H9 (cell line): ENCODE results near the gene CREB1. TPM values are rescaled to one million over a fixed set of nuclear protein-coding genes. Genes with fewer than 3 reads are reported as not detected.

Experiments
- DNase-seq: peaks from one replicate; pipeline ENCODE4 v3.0.0-alpha.2; 2017
- H2AFZ ChIP-seq: one replicate; pipeline ENCODE4 v1.6.1; 2013; ENCODE audit warnings: mild to moderate bottlenecking, low read length, control low read depth, moderate library complexity
- H2AK5ac ChIP-seq: 2 replicates; pipeline ENCODE4 v1.6.1; 2013; ENCODE audit warnings: low read length, control low read depth, mixed read lengths; ENCODE audit not compliant: insufficient read length
- H2BK120ac ChIP-seq: one replicate; pipeline ENCODE4 v1.6.1; 2013; ENCODE audit warnings: low read depth, mild to moderate bottlenecking, low read length, control low read depth, inconsistent platforms; ENCODE audit not compliant: poor library complexity, severe bottlenecking
- H2BK12ac ChIP-seq: 2 replicates; pipeline ENCODE4 v1.6.1; 2013; ENCODE audit warnings: low read length, control low read depth, mixed read lengths, low read depth; ENCODE audit not compliant: insufficient read length
- H2BK15ac ChIP-seq: 2 replicates; pipeline ENCODE4 v1.6.1; 2013; ENCODE audit warnings: low read depth, low read length, control low read depth
- H2BK20ac ChIP-seq: one replicate; pipeline ENCODE4 v1.6.1; 2013; ENCODE audit warnings: low read depth, mild to moderate bottlenecking, low read length, control low read depth, inconsistent platforms; ENCODE audit not compliant: poor library complexity, severe bottlenecking
- H2BK5ac ChIP-seq: 2 replicates; pipeline ENCODE4 v1.6.1; 2013; ENCODE audit warnings: low read length, control low read depth, mixed read lengths; ENCODE audit not compliant: insufficient read length
- H3K14ac ChIP-seq: 2 replicates; pipeline ENCODE4 v1.6.1; 2013; ENCODE audit warnings: low read length, control low read depth; ENCODE audit not compliant: insufficient read depth
- H3K18ac ChIP-seq: 2 replicates; pipeline ENCODE4 v1.6.1; 2013; ENCODE audit warnings: low read depth, mild to moderate bottlenecking, mixed read lengths, low read length, control low read depth; ENCODE audit not compliant: insufficient read length
- H3K23ac ChIP-seq: 2 replicates; pipeline ENCODE4 v1.6.1; 2013; ENCODE audit warnings: low read length, control low read depth, mixed read lengths, low read depth; ENCODE audit not compliant: insufficient read length
- H3K23me2 ChIP-seq: 2 replicates; pipeline ENCODE4 v1.6.1; 2013; ENCODE audit warnings: low read depth, mild to moderate bottlenecking, mixed read lengths, low read length, control low read depth; ENCODE audit not compliant: insufficient read length, poor library complexity, severe bottlenecking
- H3K27ac ChIP-seq: 2 replicates; pipeline ENCODE4 v1.5.1; 2013; ENCODE audit warnings: low read length, control low read depth, mixed read lengths, low read depth; ENCODE audit not compliant: insufficient read length
- H3K27me3 ChIP-seq: 2 replicates; pipeline ENCODE4 v1.6.1; 2013; ENCODE audit warnings: low read length, control low read depth, inconsistent platforms; ENCODE audit not compliant: insufficient read depth
- H3K4ac ChIP-seq: 2 replicates; pipeline ENCODE4 v1.6.1; 2013; ENCODE audit warnings: low read depth, mild to moderate bottlenecking, control low read depth, inconsistent platforms, low read length, moderate library complexity
- H3K4me1 ChIP-seq: 2 replicates; pipeline ENCODE4 v1.6.1; 2013; ENCODE audit warnings: low read length, control low read depth, inconsistent platforms; ENCODE audit not compliant: insufficient read depth
- H3K4me2 ChIP-seq: 2 replicates; pipeline ENCODE4 v1.6.1; 2013; ENCODE audit warnings: low read length, control low read depth, mixed read lengths; ENCODE audit not compliant: insufficient read length, insufficient read depth
- H3K56ac ChIP-seq: 2 replicates; pipeline ENCODE4 v1.6.1; 2013; ENCODE audit warnings: low read depth, mild to moderate bottlenecking, mixed read lengths, low read length, control low read depth; ENCODE audit not compliant: insufficient read length
- H3K79me1 ChIP-seq: 2 replicates; pipeline ENCODE4 v1.6.1; 2013; ENCODE audit warnings: low read depth, mild to moderate bottlenecking, moderate library complexity, low read length, control low read depth, inconsistent platforms; ENCODE audit not compliant: insufficient read depth, poor library complexity, severe bottlenecking
- H3K79me2 ChIP-seq: 2 replicates; pipeline ENCODE4 v1.6.1; 2013; ENCODE audit warnings: low read length, control low read depth, inconsistent platforms; ENCODE audit not compliant: insufficient read depth
- H3K9ac ChIP-seq: 2 replicates; pipeline ENCODE4 v1.6.1; 2013; ENCODE audit warnings: low read length, control low read depth, mixed read lengths; ENCODE audit not compliant: insufficient read length; ENCODE audit errors: extremely low read depth
- H3K9me3 ChIP-seq: one replicate; pipeline ENCODE4 v1.6.1; 2013; ENCODE audit warnings: low read depth, low read length, inconsistent platforms; ENCODE audit not compliant: control insufficient read depth
- H3T11ph ChIP-seq: one replicate; pipeline ENCODE4 v1.6.1; 2013; ENCODE audit warnings: mild to moderate bottlenecking, low read length, control low read depth, inconsistent platforms
- H4K20me1 ChIP-seq: one replicate; pipeline ENCODE4 v1.6.1; 2013; ENCODE audit not compliant: control insufficient read depth, insufficient read length, insufficient read depth
- H4K5ac ChIP-seq: 2 replicates; pipeline ENCODE4 v1.6.1; 2013; ENCODE audit warnings: low read depth, mild to moderate bottlenecking, mixed read lengths, low read length, control low read depth; ENCODE audit not compliant: insufficient read length
- H4K8ac ChIP-seq: replicated peaks from 2 replicates; pipeline ENCODE4 v1.6.1; 2013; ENCODE audit warnings: low read length, control low read depth, mixed read lengths, low read depth; ENCODE audit not compliant: insufficient read length
- H4K91ac ChIP-seq: 2 replicates; pipeline ENCODE4 v1.6.1; 2013; ENCODE audit warnings: low read depth, mild to moderate bottlenecking, moderate library complexity, mixed read lengths, low read length, control low read depth; ENCODE audit not compliant: insufficient read length
- H3K27ac Mint-ChIP-seq, 3 experiments: 2 replicates in 2 of 3; 3 replicates in 1 of 3; pipeline ENCODE4 v1.8.0; 2020 to 2021; ENCODE audit warnings: mixed read lengths in 3 of 3, mild to moderate bottlenecking in 1 of 3, moderate library complexity in 1 of 3
- H3K27me3 Mint-ChIP-seq: 2 replicates; pipeline ENCODE4 v1.8.0; 2021; ENCODE audit warnings: low read depth, mild to moderate bottlenecking, moderate library complexity, mixed read lengths
- H3K36me3 Mint-ChIP-seq, 3 experiments: 2 replicates in 2 of 3; 3 replicates in 1 of 3; pipeline ENCODE4 v1.8.0; 2020 to 2021; ENCODE audit warnings: low read depth in 3 of 3, mixed read lengths in 3 of 3; ENCODE audit not compliant: insufficient read depth in 1 of 3
- H3K4me1 Mint-ChIP-seq, 2 experiments: 2 replicates each; pipeline ENCODE4 v1.8.0; 2020; ENCODE audit warnings: mixed read lengths in 2 of 2
- H3K4me3 Mint-ChIP-seq, 2 experiments: 2 replicates in 1 of 2; 3 replicates in 1 of 2; pipeline ENCODE4 v1.8.0; 2020 to 2021; ENCODE audit warnings: mild to moderate bottlenecking in 2 of 2, mixed read lengths in 2 of 2, moderate library complexity in 1 of 2
- H3K9me3 Mint-ChIP-seq, 2 experiments: 2 replicates in 1 of 2; 3 replicates in 1 of 2; pipeline ENCODE4 v1.8.0; 2020; ENCODE audit warnings: mild to moderate bottlenecking in 2 of 2, mixed read lengths in 2 of 2, moderate library complexity in 1 of 2
- CTCF ChIP-seq: fragments of 200-600 bp; sonication (generic); conservative IDR thresholded peaks from 3 replicates; pipeline ENCODE4 v1.8.0; 2021; ENCODE audit warnings: antibody characterized with exemption, mild to moderate bottlenecking
- WGBS: extraction: QIAGEN DNeasy Blood & Tissue Kit; methylation state at CpG from one replicate; pipeline ENCODE4 v1.1.7; 2013; ENCODE audit warnings: missing lambda C conversion rate, low lambda C conversion rate, mixed read lengths; ENCODE audit not compliant: insufficient read length; ENCODE audit errors: extremely low coverage; 5-methylcytosine and 5-hydroxymethylcytosine counted together
- total RNA-seq: library from RNA; stranded (reverse); gene quantifications from 2 replicates; pipeline ENCODE4 v1.2.1, GENCODE V29; 2021

CREB1 gene
- total RNA-seq, 1 experiment from 2014 or later = 103 TPM

GRCh38 chr2:207523005-207523404 is 6.8 kb upstream of the CREB1 start:
- Histone ChIP-seq H3K23me2 (no peaks in the 10 kb centered on the region), H2AK5ac (no peak overlapping the region), H3K27ac (no peak overlapping the region), H2BK120ac (no peak overlapping the region), H3K79me2 (no peaks in the 10 kb centered on the region), H3T11ph (no peak overlapping the region), H3K4ac (no peak overlapping the region), H2BK15ac (no peak overlapping the region), H3K4me2 (no peak overlapping the region), H3K56ac (no peak overlapping the region), H2AFZ (no peak overlapping the region), H2BK5ac (no peak overlapping the region), H4K5ac (no peak overlapping the region), H4K91ac (no peak overlapping the region), H3K18ac (no peak overlapping the region), H3K23ac (no peak overlapping the region), H3K4me1 (no peaks in the 10 kb centered on the region; the same call in 1 of the 2 replicates), H4K20me1 (no peaks in the 10 kb centered on the region), H4K8ac (no peak overlapping the region), H2BK20ac (no peak overlapping the region), H3K9me3 (no peaks in the 10 kb centered on the region), H3K14ac (no peak overlapping the region), H3K27me3 (peaks cover 3% of the 10 kb centered on the region; the same call in 1 of the 2 replicates), H2BK12ac (no peak overlapping the region), H3K79me1 (no peaks in the 10 kb centered on the region), H3K9ac (no peak overlapping the region)
- no peak for TF ChIP-seq CTCF
- peaks cover 18% of the 10 kb centered on the region for H3K27me3 Mint-ChIP-seq
- peaks cover 6% of the 10 kb centered on the region in 3 experiments; a peak in 4 of 7 replicates for H3K36me3 Mint-ChIP-seq
- H3K9me3 Mint-ChIP-seq = peaks cover 4 to 6% of the 10 kb centered on the region in 2 experiments; a peak in 4 of 5 replicates
- DNase-seq = no peak
- H3K4me3 Mint-ChIP-seq = no peak overlapping the region
- peaks cover 10 to 14% of the 10 kb centered on the region in 2 experiments for H3K4me1 Mint-ChIP-seq
- WGBS = no CpG with 5 or more reads among the region's 1 CpG
- no peak overlapping the region for H3K27ac Mint-ChIP-seq
